ENCODE data around the gene FGB.

Gene FGB

GRCh38 chr4:154527308-154527707 is 35.5 kb upstream of the FGB start:
- TF ChIP-seq EZH2 (optimal IDR thresholded peaks at IDR 0.05; ENCODE audit: low read depth, low read length), result no peak
- DNase-seq, result no peak
- Histone ChIP-seq H3K4me2 (ENCODE audit: low read depth, low read length) (no peak overlapping the region), H3K9me2 (replicated peaks; ENCODE audit: insufficient read depth, low read length) (no peaks in the 10 kb centered on the region), H3K79me2 (ENCODE audit: low read length) (no peaks in the 10 kb centered on the region), H3F3A (ENCODE audit: insufficient read depth, low read length) (no peaks in the 10 kb centered on the region), H4K20me1 (ENCODE audit: insufficient read depth, low read length) (no peaks in the 10 kb centered on the region), H3K9ac (ENCODE audit: low read length) (no peak overlapping the region), H2AFZ (ENCODE audit: low read length) (no peak overlapping the region), H3K4me1 (ENCODE audit: low read length) (peaks cover 6% of the 10 kb centered on the region; the same call in 1 of the 2 replicates), H3K27me3 (replicated peaks; ENCODE audit: insufficient read depth, low read length) (no peaks in the 10 kb centered on the region), H3K9me3 (replicated peaks; ENCODE audit: insufficient read depth, low read length) (no peaks in the 10 kb centered on the region), H3K36me3 (replicated peaks; ENCODE audit: insufficient read depth, low read length) (no peaks in the 10 kb centered on the region), H3K27ac (ENCODE audit: low read length) (no peak overlapping the region), H3K4me3 (ENCODE audit: low read length) (no peak overlapping the region)

DNA sequence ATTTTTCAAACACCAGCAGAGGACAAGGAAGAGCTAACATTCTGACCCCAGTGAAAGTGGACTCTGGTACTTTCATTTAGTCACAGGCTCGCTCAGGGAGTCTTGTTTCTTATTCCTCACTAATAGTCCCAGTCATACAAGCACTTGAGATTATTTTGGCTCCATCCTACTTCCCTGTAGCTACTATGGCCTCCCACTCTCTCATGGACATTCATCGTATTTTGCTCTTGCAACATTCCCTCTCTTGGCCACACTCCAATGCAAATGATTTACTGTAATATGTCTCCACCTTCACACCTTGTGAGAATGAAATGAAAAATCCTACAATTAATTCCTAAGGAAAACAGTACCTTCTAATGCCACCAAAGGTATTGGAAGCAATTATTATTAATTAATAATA is 33.9 kb upstream of the FGB start:
- peaks cover 6% of the 10 kb centered on the region; the same call in 1 of the 2 replicates for H3K4me1 ChIP-seq (ENCODE audit: low read length)
- H3K9me3 ChIP-seq (replicated peaks; ENCODE audit: insufficient read depth, low read length), result no peaks in the 10 kb centered on the region
- H3K27me3 ChIP-seq (replicated peaks; ENCODE audit: insufficient read depth, low read length), result no peaks in the 10 kb centered on the region
- H3K79me2 ChIP-seq (ENCODE audit: low read length), result no peaks in the 10 kb centered on the region
- H4K20me1 ChIP-seq (ENCODE audit: insufficient read depth, low read length), result no peaks in the 10 kb centered on the region
- H3K27ac ChIP-seq (ENCODE audit: low read length), result no peak overlapping the region
- TF ChIP-seq EZH2 (optimal IDR thresholded peaks at IDR 0.05; ENCODE audit: low read depth, low read length) (no peak), CTCF (IDR thresholded peaks at IDR 0.05; ENCODE audit: low read length) (no peak), EZH2phosphoT487 (IDR thresholded peaks at IDR 0.05; ENCODE audit: low read length) (no peak)
- no peaks in the 10 kb centered on the region for H3F3A ChIP-seq (ENCODE audit: insufficient read depth, low read length)
- no peaks in the 10 kb centered on the region for H3K9me2 ChIP-seq (replicated peaks; ENCODE audit: insufficient read depth, low read length)
- no peak overlapping the region for H3K4me2 ChIP-seq (ENCODE audit: low read depth, low read length)
- H3K36me3 ChIP-seq (replicated peaks; ENCODE audit: insufficient read depth, low read length), result no peaks in the 10 kb centered on the region
- no peak overlapping the region for H3K4me3 ChIP-seq (ENCODE audit: low read length)
- no peak for DNase-seq
- H2AFZ ChIP-seq (ENCODE audit: low read length), result no peak overlapping the region
- H3K9ac ChIP-seq (ENCODE audit: low read length), result no peak overlapping the region

DNA sequence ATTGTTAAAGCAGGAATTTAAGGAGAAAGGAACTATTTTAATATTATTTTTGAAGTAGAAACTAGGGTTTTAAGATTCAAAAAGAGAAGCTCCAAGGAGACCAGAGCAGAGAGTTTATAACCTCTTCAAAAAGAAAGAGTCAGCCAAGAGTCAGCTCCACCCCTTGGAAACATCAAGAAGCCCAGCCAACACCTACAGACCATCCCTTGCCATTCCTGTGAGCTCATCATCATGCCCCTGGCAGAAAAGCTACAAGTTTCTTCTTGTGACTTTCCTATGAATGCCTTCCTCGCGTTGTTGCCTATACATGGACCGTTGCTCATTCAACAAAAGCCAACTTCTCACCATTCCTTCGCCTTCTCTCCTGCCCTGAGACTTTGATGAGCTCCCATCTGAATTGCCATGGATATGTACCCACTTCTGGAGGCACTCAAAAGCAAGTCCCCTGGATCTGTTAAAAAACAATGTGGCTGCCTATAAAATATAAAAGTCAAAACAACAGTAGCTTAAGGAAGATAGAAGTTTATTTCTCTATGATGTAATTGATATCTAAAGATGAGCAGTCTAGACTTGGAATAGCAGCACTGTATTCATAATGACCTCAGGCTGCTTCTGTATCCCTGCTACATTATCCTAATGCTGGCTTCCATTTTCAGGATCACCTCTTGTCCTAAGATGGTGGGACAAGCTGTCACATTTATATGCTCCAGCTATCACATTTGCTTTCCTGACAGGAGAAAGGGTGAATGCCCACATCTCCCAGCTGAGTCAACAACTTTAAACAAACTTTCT is 32.9 kb upstream of the FGB start:
- Histone ChIP-seq H3K4me3 (ENCODE audit: low read length) (no peak overlapping the region), H3K9me2 (replicated peaks; ENCODE audit: insufficient read depth, low read length) (no peaks in the 10 kb centered on the region), H3K9me3 (replicated peaks; ENCODE audit: insufficient read depth, low read length) (no peaks in the 10 kb centered on the region), H3K4me2 (ENCODE audit: low read depth, low read length) (no peak overlapping the region), H2AFZ (ENCODE audit: low read length) (no peak overlapping the region), H3F3A (ENCODE audit: insufficient read depth, low read length) (no peaks in the 10 kb centered on the region), H4K20me1 (ENCODE audit: insufficient read depth, low read length) (no peaks in the 10 kb centered on the region), H3K9ac (ENCODE audit: low read length) (no peak overlapping the region), H3K27ac (ENCODE audit: low read length) (no peak overlapping the region), H3K36me3 (replicated peaks; ENCODE audit: insufficient read depth, low read length) (no peaks in the 10 kb centered on the region), H3K4me1 (ENCODE audit: low read length) (peaks cover 6% of the 10 kb centered on the region; the same call in 1 of the 2 replicates), H3K27me3 (replicated peaks; ENCODE audit: insufficient read depth, low read length) (no peaks in the 10 kb centered on the region), H3K79me2 (ENCODE audit: low read length) (no peaks in the 10 kb centered on the region)
- no peak for TF ChIP-seq EZH2 (optimal IDR thresholded peaks at IDR 0.05; ENCODE audit: low read depth, low read length)
- TF ChIP-seq EZH2phosphoT487 (IDR thresholded peaks at IDR 0.05; ENCODE audit: low read length), result no peak
- TF ChIP-seq CTCF (IDR thresholded peaks at IDR 0.05; ENCODE audit: low read length), result no peak
- no peak for DNase-seq

DNA sequence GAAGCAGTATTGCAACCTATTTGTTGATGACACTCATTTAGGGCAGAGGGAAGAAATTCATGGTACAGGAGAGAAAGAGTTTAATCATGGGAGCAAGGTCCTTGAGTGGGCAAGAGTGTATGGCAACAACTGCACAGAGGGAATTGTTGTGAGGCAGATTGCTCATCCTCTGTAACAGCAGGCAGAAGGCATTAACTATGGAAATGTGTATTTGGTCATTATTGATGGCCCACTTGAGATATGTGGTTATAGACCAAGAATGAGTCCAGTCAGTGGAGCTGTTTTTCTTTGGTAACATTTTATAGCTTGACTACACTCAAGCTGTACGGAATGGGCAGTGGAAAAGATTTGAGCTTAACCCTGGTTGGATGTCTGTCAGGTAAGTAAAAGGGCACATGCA is 28.5 kb upstream of the FGB start:
- Histone ChIP-seq H3K27me3 (replicated peaks; ENCODE audit: insufficient read depth, low read length) (no peaks in the 10 kb centered on the region), H3K9me2 (replicated peaks; ENCODE audit: insufficient read depth, low read length) (no peaks in the 10 kb centered on the region), H3F3A (ENCODE audit: insufficient read depth, low read length) (no peaks in the 10 kb centered on the region), H3K9ac (ENCODE audit: low read length) (no peak overlapping the region), H3K9me3 (replicated peaks; ENCODE audit: insufficient read depth, low read length) (no peaks in the 10 kb centered on the region), H3K27ac (ENCODE audit: low read length) (no peak overlapping the region), H3K4me2 (ENCODE audit: low read depth, low read length) (no peak overlapping the region), H4K20me1 (ENCODE audit: insufficient read depth, low read length) (no peaks in the 10 kb centered on the region), H3K4me1 (ENCODE audit: low read length) (no peaks in the 10 kb centered on the region), H3K79me2 (ENCODE audit: low read length) (no peaks in the 10 kb centered on the region), H3K4me3 (ENCODE audit: low read length) (no peak overlapping the region), H2AFZ (ENCODE audit: low read length) (no peak overlapping the region), H3K36me3 (replicated peaks; ENCODE audit: insufficient read depth, low read length) (0 out of 2 replicates have a peak, but pooled peaks cover 3% of the 10 kb centered on the region)
- DNase-seq, result no peak
- no peak for TF ChIP-seq EZH2 (optimal IDR thresholded peaks at IDR 0.05; ENCODE audit: low read depth, low read length)
- no peak for TF ChIP-seq EZH2phosphoT487 (IDR thresholded peaks at IDR 0.05; ENCODE audit: low read length)
- TF ChIP-seq CTCF (IDR thresholded peaks at IDR 0.05; ENCODE audit: low read length), result no peak

Measured in MM.1S (cell line).